K562 (cell line): ENCODE measurements around the gene PPARD. TPM values are rescaled to one million over a fixed set of nuclear protein-coding genes. Genes with fewer than 3 reads are reported as not detected.

Experiments used
- GABPA ChIP-seq: fragments of 200-800 bp; sonication (Bioruptor generic); conservative IDR thresholded peaks from 2 replicates; pipeline ENCODE4 v1.6.1; 2016; ENCODE audit warnings: low read depth, missing genetic modification characterization, missing compliant biosample characterization
- HDGF ChIP-seq: fragments of 450-650 bp; IDR thresholded peaks from 2 replicates; pipeline ENCODE4 v1.6.1; 2016
- JUND ChIP-seq, 2 experiments: IDR thresholded peaks; 2 replicates in 1 of 2; 3 replicates in 1 of 2; pipeline ENCODE4 v1.6.1; 2011; ENCODE audit warnings: borderline replicate concordance in 2 of 2, low read depth in 2 of 2, low read length in 2 of 2, improper control_type of control experiment in 1 of 2, missing biosample characterization in 1 of 2, missing genetic modification characterization in 1 of 2, missing genetic modification reagents in 1 of 2
- RAD21 ChIP-seq, 2 experiments: fragments of 250-450 bp in 1 of 2; fragments of 450-650 bp in 1 of 2; sonication (Bioruptor Pico) in 1 of 2; formaldehyde crosslinking in 1 of 2; IDR thresholded peaks in 1 of 2; conservative IDR thresholded peaks in 1 of 2; 2 replicates each; pipeline versions ENCODE4 v1.4.0 to v1.8.0; 2020 to 2022; ENCODE audit warnings: mild to moderate bottlenecking in 2 of 2, moderate library complexity in 1 of 2
- RCOR1 ChIP-seq, 2 experiments: IDR thresholded peaks; 2 replicates each; pipeline ENCODE4 v1.6.1; 2012; ENCODE audit warnings: low read depth in 2 of 2, low read length in 2 of 2, borderline replicate concordance in 1 of 2, improper control_type of control experiment in 1 of 2
- polyA plus RNA-seq, 8 experiments: library from polyadenylated mRNA; depleted of rRNA in 4 of 8; stranded (reverse) in 5 of 8; unstranded in 3 of 8; fragments of >200 nt; fragmentation: Nextera tagmentation in 2 of 8; fragmentation: Illumina TruSeq in 1 of 8; extraction: Ambion mirVana in 2 of 8; extraction: Trizol in 1 of 8; gene quantifications; 2 replicates each; pipeline versions ENCODE4 v1.2.1 to v1.2.3, GENCODE V29; 2011 to 2014; ENCODE audit warnings: inconsistent platforms in 1 of 8, missing spikeins in 1 of 8
- total RNA-seq, 7 experiments: library from RNA; depleted of rRNA in 6 of 7; stranded (reverse); fragments of >200 nt in 6 of 7; fragmentation: Illumina TruSeq in 2 of 7; extraction: Trizol in 2 of 7; gene quantifications; 2 replicates each; pipeline versions ENCODE4 v1.2.1 to v1.2.3, GENCODE V29; 2011 to 2021; ENCODE audit warnings: low replicate concordance in 1 of 7
- TF ChIP-seq, protein P1 (sequence below), 2 experiments: fragments of 450-650 bp; formaldehyde crosslinking in 1 of 2; IDR thresholded peaks; 2 replicates each; pipeline versions ENCODE4 v1.4.0 to v1.6.1; 2014 to 2020; ENCODE audit warnings: mild to moderate bottlenecking in 2 of 2, borderline replicate concordance in 1 of 2, low read depth in 1 of 2

PPARD gene
- total and polyA plus RNA-seq, 9 of the 15 experiments (the other 6 are each of a cell fraction or from before 2014, with no cell fraction given), result 0.14 to 13.2 (median 3.8) TPM

DNA sequence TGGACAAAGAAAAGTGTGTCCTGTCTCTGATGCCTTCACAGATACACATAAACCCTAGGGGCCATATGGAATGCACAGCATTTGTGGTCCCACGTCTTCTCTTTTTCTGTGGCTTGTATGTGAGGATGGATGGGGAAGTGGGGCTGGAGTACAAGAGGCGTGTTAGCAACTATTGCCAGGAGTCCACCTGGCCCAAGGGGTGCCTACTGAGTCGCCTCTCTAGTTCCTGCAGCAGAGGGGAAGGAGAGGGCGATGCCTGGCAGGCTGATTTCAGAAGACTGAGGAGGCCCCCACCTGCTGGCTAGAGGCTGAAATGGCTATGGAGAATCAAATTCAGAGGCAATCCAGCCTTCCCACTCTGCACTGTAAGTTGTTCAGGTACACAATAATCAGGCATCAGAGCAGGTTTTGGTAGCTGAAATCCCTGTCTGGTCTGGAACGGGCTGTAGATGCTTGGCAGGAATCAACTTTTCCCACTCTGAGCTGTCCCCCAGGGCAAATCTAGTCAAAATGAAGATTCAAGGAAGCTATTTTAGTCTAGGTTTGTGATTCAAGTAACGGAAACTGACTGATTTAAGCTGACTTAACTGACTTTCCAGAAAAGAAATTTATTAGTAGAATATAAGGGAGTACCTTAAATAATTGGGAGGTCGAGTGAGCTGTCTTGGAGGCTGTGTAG is 14.9 kb upstream of the PPARD start (continued):
- TF ChIP-seq RCOR1 (IDR thresholded peaks at IDR 0.05; ENCODE audit: borderline replicate concordance in 1 of 2, low read depth in 2 of 2, low read length in 2 of 2) (0 out of 4 replicates have a peak, but pooled peaks of 1 of the 2 experiments have one; percentile 31), GABPA (peak; percentile 30; the same call in 1 of the 2 replicates), HDGF (0 out of 2 replicates have a peak, but pooled peaks have one; percentile 63), JUND (IDR thresholded peaks at IDR 0.05; ENCODE audit: borderline replicate concordance, low read depth, low read length) (0 out of 2 replicates have a peak, but pooled peaks have one; percentile 13), JUND (tag; IDR thresholded peaks at IDR 0.05; ENCODE audit: borderline replicate concordance, low read depth, low read length) (no peak), RAD21 (CRISPR knock-in tag; conservative IDR thresholded peaks at IDR 0.05 in 1 of 2, IDR thresholded peaks at IDR 0.05 in 1 of 2) (peak; percentile 60 to 79)
- TF ChIP-seq, protein P1, sequence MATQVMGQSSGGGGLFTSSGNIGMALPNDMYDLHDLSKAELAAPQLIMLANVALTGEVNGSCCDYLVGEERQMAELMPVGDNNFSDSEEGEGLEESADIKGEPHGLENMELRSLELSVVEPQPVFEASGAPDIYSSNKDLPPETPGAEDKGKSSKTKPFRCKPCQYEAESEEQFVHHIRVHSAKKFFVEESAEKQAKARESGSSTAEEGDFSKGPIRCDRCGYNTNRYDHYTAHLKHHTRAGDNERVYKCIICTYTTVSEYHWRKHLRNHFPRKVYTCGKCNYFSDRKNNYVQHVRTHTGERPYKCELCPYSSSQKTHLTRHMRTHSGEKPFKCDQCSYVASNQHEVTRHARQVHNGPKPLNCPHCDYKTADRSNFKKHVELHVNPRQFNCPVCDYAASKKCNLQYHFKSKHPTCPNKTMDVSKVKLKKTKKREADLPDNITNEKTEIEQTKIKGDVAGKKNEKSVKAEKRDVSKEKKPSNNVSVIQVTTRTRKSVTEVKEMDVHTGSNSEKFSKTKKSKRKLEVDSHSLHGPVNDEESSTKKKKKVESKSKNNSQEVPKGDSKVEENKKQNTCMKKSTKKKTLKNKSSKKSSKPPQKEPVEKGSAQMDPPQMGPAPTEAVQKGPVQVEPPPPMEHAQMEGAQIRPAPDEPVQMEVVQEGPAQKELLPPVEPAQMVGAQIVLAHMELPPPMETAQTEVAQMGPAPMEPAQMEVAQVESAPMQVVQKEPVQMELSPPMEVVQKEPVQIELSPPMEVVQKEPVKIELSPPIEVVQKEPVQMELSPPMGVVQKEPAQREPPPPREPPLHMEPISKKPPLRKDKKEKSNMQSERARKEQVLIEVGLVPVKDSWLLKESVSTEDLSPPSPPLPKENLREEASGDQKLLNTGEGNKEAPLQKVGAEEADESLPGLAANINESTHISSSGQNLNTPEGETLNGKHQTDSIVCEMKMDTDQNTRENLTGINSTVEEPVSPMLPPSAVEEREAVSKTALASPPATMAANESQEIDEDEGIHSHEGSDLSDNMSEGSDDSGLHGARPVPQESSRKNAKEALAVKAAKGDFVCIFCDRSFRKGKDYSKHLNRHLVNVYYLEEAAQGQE (IDR thresholded peaks at IDR 0.05; ENCODE audit: borderline replicate concordance), result peak; percentile 65; the same call in 1 of the 2 replicates
- TF ChIP-seq, protein P1 (CRISPR knock-in tag; IDR thresholded peaks at IDR 0.05; ENCODE audit: low read depth), result no peak
